ENCODE data around the gene FIGN. TPM values are rescaled to one million over a fixed set of nuclear protein-coding genes. Genes with fewer than 3 reads are reported as not detected.

FIGN gene
- total RNA-seq, 1 experiment from 2014 or later: 14.6 TPM

DNA sequence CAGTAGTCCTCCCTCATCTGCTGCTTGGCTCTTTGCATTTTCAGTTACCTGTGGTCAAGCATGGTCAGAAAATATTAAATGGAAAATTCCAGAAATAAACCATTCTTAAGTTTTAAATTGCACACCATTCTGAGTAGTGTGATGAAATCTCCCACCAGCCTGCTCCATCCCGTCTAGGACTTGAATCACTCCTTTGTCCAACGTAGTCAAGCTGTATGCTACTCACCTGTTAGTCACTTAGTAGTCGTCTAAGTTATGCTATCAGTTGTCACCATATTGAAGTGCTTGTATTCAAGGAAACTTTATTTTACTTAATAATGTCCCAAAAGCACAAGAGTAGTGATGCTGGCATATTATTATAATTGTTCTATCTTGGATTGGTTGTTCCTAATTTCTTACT lies 172.5 kb downstream of the FIGN start:
- Histone ChIP-seq H2AFZ (ENCODE audit: low read length) (no peak overlapping the region), H3K4me2 (ENCODE audit: insufficient read depth, insufficient read length, low read length) (no peak overlapping the region), H3K23ac (ENCODE audit: insufficient read length, low read depth, low read length) (no peak overlapping the region), H3K79me2 (ENCODE audit: insufficient read depth, low read length) (no peaks in the 10 kb centered on the region), H2BK120ac (ENCODE audit: low read depth, low read length, poor library complexity, severe bottlenecking) (no peak overlapping the region), H2BK15ac (ENCODE audit: low read depth, low read length) (no peak overlapping the region), H3K4ac (ENCODE audit: low read depth, low read length) (no peak overlapping the region), H3K14ac (ENCODE audit: insufficient read depth, low read length) (no peak overlapping the region), H2BK5ac (ENCODE audit: insufficient read length, low read length) (no peak overlapping the region), H3K18ac (ENCODE audit: insufficient read length, low read depth, low read length) (no peak overlapping the region), H3K27me3 (ENCODE audit: insufficient read depth, low read length) (no peaks in the 10 kb centered on the region), H2AK5ac (ENCODE audit: insufficient read length, low read length) (no peak overlapping the region), H3K79me1 (ENCODE audit: insufficient read depth, low read depth, low read length, poor library complexity, severe bottlenecking) (no peaks in the 10 kb centered on the region), H3T11ph (ENCODE audit: low read length) (no peak overlapping the region), H2BK20ac (ENCODE audit: low read depth, low read length, poor library complexity, severe bottlenecking) (no peak overlapping the region), H3K23me2 (ENCODE audit: insufficient read length, low read depth, low read length, poor library complexity, severe bottlenecking) (no peaks in the 10 kb centered on the region), H2BK12ac (ENCODE audit: insufficient read length, low read depth, low read length) (no peak overlapping the region), H4K91ac (ENCODE audit: insufficient read length, low read depth, low read length) (no peak overlapping the region), H3K56ac (ENCODE audit: insufficient read length, low read depth, low read length) (no peak overlapping the region), H4K5ac (ENCODE audit: insufficient read length, low read depth, low read length) (no peak overlapping the region), H3K4me1 (ENCODE audit: insufficient read depth, low read length) (no peaks in the 10 kb centered on the region), H4K20me1 (ENCODE audit: control insufficient read depth, insufficient read depth, insufficient read length) (no peaks in the 10 kb centered on the region), H3K27ac (ENCODE audit: insufficient read length, low read depth, low read length) (no peak overlapping the region), H3K9me3 (ENCODE audit: control insufficient read depth, low read depth, low read length) (no peaks in the 10 kb centered on the region), H4K8ac (replicated peaks; ENCODE audit: insufficient read length, low read depth, low read length) (no peak overlapping the region), H3K9ac (ENCODE audit: extremely low read depth, insufficient read length, low read length) (no peak overlapping the region)
- no peaks in the 10 kb centered on the region for H3K9me3 Mint-ChIP-seq
- TF ChIP-seq, protein P1, sequence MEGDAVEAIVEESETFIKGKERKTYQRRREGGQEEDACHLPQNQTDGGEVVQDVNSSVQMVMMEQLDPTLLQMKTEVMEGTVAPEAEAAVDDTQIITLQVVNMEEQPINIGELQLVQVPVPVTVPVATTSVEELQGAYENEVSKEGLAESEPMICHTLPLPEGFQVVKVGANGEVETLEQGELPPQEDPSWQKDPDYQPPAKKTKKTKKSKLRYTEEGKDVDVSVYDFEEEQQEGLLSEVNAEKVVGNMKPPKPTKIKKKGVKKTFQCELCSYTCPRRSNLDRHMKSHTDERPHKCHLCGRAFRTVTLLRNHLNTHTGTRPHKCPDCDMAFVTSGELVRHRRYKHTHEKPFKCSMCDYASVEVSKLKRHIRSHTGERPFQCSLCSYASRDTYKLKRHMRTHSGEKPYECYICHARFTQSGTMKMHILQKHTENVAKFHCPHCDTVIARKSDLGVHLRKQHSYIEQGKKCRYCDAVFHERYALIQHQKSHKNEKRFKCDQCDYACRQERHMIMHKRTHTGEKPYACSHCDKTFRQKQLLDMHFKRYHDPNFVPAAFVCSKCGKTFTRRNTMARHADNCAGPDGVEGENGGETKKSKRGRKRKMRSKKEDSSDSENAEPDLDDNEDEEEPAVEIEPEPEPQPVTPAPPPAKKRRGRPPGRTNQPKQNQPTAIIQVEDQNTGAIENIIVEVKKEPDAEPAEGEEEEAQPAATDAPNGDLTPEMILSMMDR (conservative IDR thresholded peaks at IDR 0.05): no peak
- WGBS (ENCODE audit: extremely low coverage, insufficient read length, low lambda C conversion rate): no CpG with 5 or more reads among the region's 3 CpGs
- no peaks in the 10 kb centered on the region for H3K27me3 Mint-ChIP-seq (ENCODE audit: low read depth)
- H3K27ac Mint-ChIP-seq: no peak overlapping the region
- no peak overlapping the region for H3K4me3 Mint-ChIP-seq
- H3K4me1 Mint-ChIP-seq: peaks cover 6 to 7% of the 10 kb centered on the region in 2 experiments
- DNase-seq: no peak
- H3K36me3 Mint-ChIP-seq (ENCODE audit: insufficient read depth in 1 of 3, low read depth in 3 of 3): no peaks in the 10 kb centered on the region

Data from H9 (cell line).